ENCODE data around the gene ZPBP2. TPM values are rescaled to one million over a fixed set of nuclear protein-coding genes. Genes with fewer than 3 reads are reported as not detected.
"Not testable (repeated sequence)": the region's sequence is repeated elsewhere in the genome, so short reads cannot be mapped to it uniquely, and the experiment has no call there.

The ZPBP2 gene
- total RNA-seq, 4 donors from 2014 or later: not detected

GRCh38 chr17:39899215-39899614 lies 31.2 kb downstream of the ZPBP2 start:
- Histone ChIP-seq H3K4me1 (no peaks in the 10 kb centered on the region), H3K4me3 (no peak overlapping the region), H3K36me3 (peaks cover 0 to 8% (median 0%) of the 10 kb centered on the region in 3 donors), H3K27me3 (no peaks in the 10 kb centered on the region), H3K9me3 (no peaks in the 10 kb centered on the region), H3K27ac (no peak overlapping the region)
- no peak for TF ChIP-seq EP300 (IDR thresholded peaks at IDR 0.05)
- no peak for TF ChIP-seq CTCF (IDR thresholded peaks at IDR 0.05)
- TF ChIP-seq POLR2A (IDR thresholded peaks at IDR 0.05): no peak
- no peak for DNase-seq (ENCODE audit: low spot score in 2 of 2)

- 85 to 90% methylated on average over 2 of the region's 2 CpGs for WGBS, 2 donors
These were observed 34.0 kb downstream of the ZPBP2 start for GRCh38 chr17:39902027-39902426.

GRCh38 chr17:39903158-39903884 lies 35.3 kb downstream of the ZPBP2 start:
- no peak for TF ChIP-seq POLR2A (IDR thresholded peaks at IDR 0.05)
- TF ChIP-seq CTCF (IDR thresholded peaks at IDR 0.05): no peak
- TF ChIP-seq EP300 (IDR thresholded peaks at IDR 0.05): no peak
- Histone ChIP-seq H3K36me3 (peaks cover 0 to 30% (median 0%) of the 10 kb centered on the region in 3 donors), H3K27ac (no peak overlapping the region), H3K4me1 (no peaks in the 10 kb centered on the region), H3K4me3 (no peak overlapping the region), H3K9me3 (no peaks in the 10 kb centered on the region), H3K27me3 (no peaks in the 10 kb centered on the region)
- DNase-seq (ENCODE audit: low spot score in 2 of 2): no peak
- WGBS, 2 donors: 89% methylated on average over 4 of the region's 4 CpGs

More at GRCh38 chr17:39902027-39902426, 34.0 kb downstream of the ZPBP2 start:
- H3K27ac ChIP-seq; H3K9me3 ChIP-seq; H3K4me3 ChIP-seq; H3K4me1 ChIP-seq; DNase-seq (ENCODE audit: low spot score in 2 of 2); H3K27me3 ChIP-seq: not testable (repeated sequence)
- peaks cover 0 to 24% (median 0%) of the 10 kb centered on the region in 3 donors for H3K36me3 ChIP-seq

- no peaks in the 10 kb centered on the region for H3K27me3 ChIP-seq
- no peak overlapping the region for H3K4me3 ChIP-seq
- TF ChIP-seq CTCF (IDR thresholded peaks at IDR 0.05): no peak
- TF ChIP-seq POLR2A (IDR thresholded peaks at IDR 0.05): no peak
- no peak for TF ChIP-seq EP300 (IDR thresholded peaks at IDR 0.05)
- H3K27ac ChIP-seq: no peak overlapping the region
- H3K4me1 ChIP-seq: no peaks in the 10 kb centered on the region
- peaks cover 0 to 44% (median 6%) of the 10 kb centered on the region in 3 donors for H3K36me3 ChIP-seq
- 87 to 91% methylated on average over 3 of the region's 3 CpGs for WGBS, 2 donors
- no peak for DNase-seq (ENCODE audit: low spot score in 2 of 2)
- H3K9me3 ChIP-seq: no peaks in the 10 kb centered on the region
These were observed 36.9 kb downstream of the ZPBP2 start for GRCh38 chr17:39904990-39905288.

GRCh38 chr17:39908789-39909352 lies 40.9 kb downstream of the ZPBP2 start:
- no peaks in the 10 kb centered on the region for H3K9me3 ChIP-seq
- H3K36me3 ChIP-seq: peaks cover 0 to 59% (median 6%) of the 10 kb centered on the region in 3 donors
- H3K4me3 ChIP-seq: no peak overlapping the region
- no peak for TF ChIP-seq POLR2A (IDR thresholded peaks at IDR 0.05)
- no peak for TF ChIP-seq CTCF (IDR thresholded peaks at IDR 0.05)
- no peak for TF ChIP-seq EP300 (IDR thresholded peaks at IDR 0.05)
- H3K27ac ChIP-seq: no peak overlapping the region
- no peaks in the 10 kb centered on the region for H3K27me3 ChIP-seq
- H3K4me1 ChIP-seq: no peaks in the 10 kb centered on the region
- no peak for DNase-seq (ENCODE audit: low spot score in 2 of 2)
- 91 to 93% methylated on average over 4 to 6 of the region's 6 CpGs for WGBS, 2 donors
